ENCODE data around the gene CASP1.

DNA sequence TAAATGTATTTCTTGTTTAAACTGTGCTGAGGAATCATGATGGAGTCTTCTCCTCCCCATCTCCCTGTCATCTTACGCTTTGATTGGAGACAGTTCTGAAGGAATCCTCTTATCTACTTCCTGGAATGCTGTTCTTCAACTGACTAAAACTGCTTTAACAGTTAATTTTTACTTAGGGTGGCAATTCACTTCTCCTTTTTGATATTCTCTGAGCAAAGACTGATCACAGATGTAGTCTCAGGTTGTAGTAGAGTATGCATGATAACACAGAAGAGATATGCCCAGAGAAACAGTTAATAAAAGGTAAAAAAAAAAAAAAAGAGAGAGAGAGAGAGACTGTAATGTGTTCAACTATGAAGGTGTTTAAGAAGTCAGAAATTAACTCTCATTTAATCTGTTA, 10.6 kb downstream of the CASP1 start:
- TF ChIP-seq POLR2A (IDR thresholded peaks at IDR 0.05) (no peak), CTCF (IDR thresholded peaks at IDR 0.05) (no peak)
